A549 (cell line): ENCODE measurements around the gene TIMM44. TPM values are rescaled to one million over a fixed set of nuclear protein-coding genes. Genes with fewer than 3 reads are reported as not detected.

Source experiments
- ATAC-seq, 2 experiments: fragments of 200-7000 bp in 1 of 2; fragments of >200 bp in 1 of 2; cut with Nextera tagmentation in 1 of 2; cut with Tn5 transposase in 1 of 2; 3 replicates each; pipeline versions ENCODE4 v1.8.0 to v1.9.1; 2018 to 2020; ENCODE audit warnings: mild to moderate bottlenecking in 1 of 2, moderate library complexity in 1 of 2
- CTCF ChIA-PET: fragments of 300-600 bp; sonication (Branson Sonifier 250); formaldehyde crosslinking; extraction: SDS; loops from one replicate; lab custom pipeline; 2021; ENCODE audit warnings: antibody characterized with exemption, inconsistent platforms; lab: Yijun Ruan, JAX
- POLR2A ChIA-PET: fragments of 350-600 bp; formaldehyde crosslinking; extraction: SDS; loops from one replicate; lab custom pipeline; 2021; ENCODE audit warnings: antibody characterized with exemption, inconsistent platforms; lab: Yijun Ruan, JAX
- DNase-seq, 2 experiments: peaks; one replicate each; pipeline versions ENCODE4 v3.0.0 to v3.0.0-alpha.2; 2011 to 2016; ENCODE audit warnings: low read depth in 1 of 2, low spot score in 1 of 2
- FAIRE-seq: peaks from 2 replicates; lab custom pipeline; 2011; peaks lifted over from hg19 to GRCh38; lab: Jason Lieb, UNC
- H3K27ac ChIP-seq, 2 experiments: fragments of >200 bp; sonication (Bioruptor Twin); formaldehyde crosslinking; 3 replicates each; pipeline ENCODE4 v1.5.1; 2016 to 2017
- H3K4me1 ChIP-seq: fragments of >200 bp; sonication (Bioruptor Twin); formaldehyde crosslinking; 3 replicates; pipeline ENCODE4 v1.6.1; 2016
- H3K4me2 ChIP-seq: fragments of >200 bp; sonication (Bioruptor Twin); formaldehyde crosslinking; 3 replicates; pipeline ENCODE4 v1.6.1; 2016
- H3K4me3 ChIP-seq: fragments of >200 bp; sonication (Bioruptor Twin); formaldehyde crosslinking; 3 replicates; pipeline ENCODE4 v1.5.1; 2016
- H3K9me3 ChIP-seq: fragments of >200 bp; sonication (Bioruptor Twin); formaldehyde crosslinking; 3 replicates; pipeline ENCODE4 v1.6.1; 2016
- CBX2 ChIP-seq: fragments of 200-600 bp; sonication (generic); IDR thresholded peaks from 2 replicates; pipeline ENCODE4 v1.6.1; 2016; ENCODE audit warnings: low read depth, mild to moderate bottlenecking, borderline replicate concordance
- CBX8 ChIP-seq: fragments of 200-600 bp; sonication (generic); IDR thresholded peaks from 2 replicates; pipeline ENCODE4 v1.6.1; 2016
- CHD2 ChIP-seq: fragments of 150-350 bp; IDR thresholded peaks from 2 replicates; pipeline ENCODE4 v1.6.1; 2014; ENCODE audit warnings: low read length; ENCODE audit not compliant: partially characterized antibody
- E2F6 ChIP-seq: IDR thresholded peaks from 2 replicates; pipeline ENCODE4 v1.6.1; 2012; ENCODE audit warnings: low read depth, borderline replicate concordance
- ELK1 ChIP-seq: fragments of 150-350 bp; IDR thresholded peaks from 2 replicates; pipeline ENCODE4 v1.6.1; 2014; ENCODE audit warnings: low read depth, mild to moderate bottlenecking, low read length
- EP300 ChIP-seq, 2 experiments: fragments of >200 bp; sonication (Bioruptor Twin); formaldehyde crosslinking; IDR thresholded peaks; 2 replicates in 1 of 2; 3 replicates in 1 of 2; pipeline ENCODE4 v1.6.1; 2016 to 2017
- FOSL2 ChIP-seq, 2 experiments: fragments of 450-650 bp in 1 of 2; fragments of >200 bp in 1 of 2; sonication (Bioruptor Twin) in 1 of 2; formaldehyde crosslinking; IDR thresholded peaks; 2 replicates each; pipeline versions ENCODE4 v1.5.0 to v1.6.1; 2016 to 2020; ENCODE audit warnings: mild to moderate bottlenecking in 1 of 2, moderate library complexity in 1 of 2
- HES2 ChIP-seq: fragments of >200 bp; sonication (Bioruptor Twin); formaldehyde crosslinking; IDR thresholded peaks from 2 replicates; pipeline ENCODE4 v1.6.1; 2016
- HOXA7 ChIP-seq: fragments of 250-450 bp; sonication (Bioruptor Pico); IDR thresholded peaks from 2 replicates; pipeline ENCODE4 v1.5.0; 2020; ENCODE audit warnings: mild to moderate bottlenecking, moderate library complexity
- HOXB13 ChIP-seq: fragments of 250-450 bp; sonication (Bioruptor Pico); IDR thresholded peaks from 2 replicates; pipeline ENCODE4 v1.5.0; 2020; ENCODE audit warnings: low read depth, mild to moderate bottlenecking, moderate library complexity
- HOXB5 ChIP-seq: fragments of 250-450 bp; sonication (Bioruptor Pico); IDR thresholded peaks from 2 replicates; pipeline ENCODE4 v1.5.0; 2020; ENCODE audit warnings: mild to moderate bottlenecking, moderate library complexity
- JUN ChIP-seq, 2 experiments: fragments of >200 bp; sonication (Bioruptor Twin); formaldehyde crosslinking; IDR thresholded peaks; 2 replicates in 1 of 2; 3 replicates in 1 of 2; pipeline ENCODE4 v1.6.1; 2016 to 2017
- KDM1A ChIP-seq: fragments of 200-600 bp; sonication (generic); IDR thresholded peaks from 2 replicates; pipeline ENCODE4 v1.6.1; 2016; ENCODE audit warnings: low read depth, mild to moderate bottlenecking
- MAX ChIP-seq: IDR thresholded peaks from 2 replicates; pipeline ENCODE4 v1.6.1; 2012
- MAZ ChIP-seq: fragments of 150-350 bp; IDR thresholded peaks from 2 replicates; pipeline ENCODE4 v1.6.1; 2014; ENCODE audit warnings: antibody characterized with exemption, low read depth, low read length, borderline replicate concordance
- MYC ChIP-seq: IDR thresholded peaks from 2 replicates; pipeline ENCODE4 v1.6.1; 2012; ENCODE audit warnings: mild to moderate bottlenecking, inconsistent platforms, low read length, improper control_type of control experiment, borderline replicate concordance
- NPAS2 ChIP-seq: fragments of 250-450 bp; sonication (Bioruptor Pico); IDR thresholded peaks from 2 replicates; pipeline ENCODE4 v1.8.0; 2022; ENCODE audit warnings: mild to moderate bottlenecking, moderate library complexity, borderline replicate concordance
- PHF8 ChIP-seq: fragments of 200-600 bp; sonication (generic); IDR thresholded peaks from 2 replicates; pipeline ENCODE4 v1.6.1; 2016; ENCODE audit warnings: low read depth, mild to moderate bottlenecking, antibody characterized with exemption, moderate library complexity, borderline replicate concordance
- POLR2A ChIP-seq: IDR thresholded peaks from 2 replicates; pipeline ENCODE4 v1.6.1; 2012; ENCODE audit warnings: mild to moderate bottlenecking, low read length
- RCOR1 ChIP-seq: fragments of 150-350 bp; IDR thresholded peaks from 2 replicates; pipeline ENCODE4 v1.6.1; 2014; ENCODE audit warnings: antibody characterized with exemption, low read length, low read depth
- RFX5 ChIP-seq: fragments of 450-650 bp; IDR thresholded peaks from 2 replicates; pipeline ENCODE4 v1.7.1; 2014; ENCODE audit warnings: antibody characterized with exemption, mild to moderate bottlenecking, moderate library complexity
- RNF2 ChIP-seq: fragments of 200-600 bp; sonication (generic); IDR thresholded peaks from 2 replicates; pipeline ENCODE4 v1.6.1; 2016; ENCODE audit warnings: low read depth, mild to moderate bottlenecking, antibody characterized with exemption, moderate library complexity, borderline replicate concordance
- SREBF2 ChIP-seq: fragments of 450-650 bp; IDR thresholded peaks from 2 replicates; pipeline ENCODE4 v1.6.1; 2014; ENCODE audit warnings: mild to moderate bottlenecking, moderate library complexity
- TFCP2L1 ChIP-seq: fragments of 250-450 bp; sonication (Bioruptor Pico); IDR thresholded peaks from 2 replicates; pipeline ENCODE4 v1.5.0; 2021; ENCODE audit warnings: mild to moderate bottlenecking
- TP53 ChIP-seq: fragments of 250-450 bp; sonication (Bioruptor Pico); IDR thresholded peaks from 2 replicates; pipeline ENCODE4 v1.5.0; 2021; ENCODE audit warnings: mild to moderate bottlenecking, moderate library complexity
- ZNF302 ChIP-seq: fragments of 250-450 bp; sonication (Bioruptor Pico); IDR thresholded peaks from 2 replicates; pipeline ENCODE4 v1.9.0; 2021; ENCODE audit warnings: inconsistent platforms, mild to moderate bottlenecking, moderate library complexity
- WGBS: methylation state at CpG from one replicate; pipeline ENCODE4 v1.1.6; 2017; ENCODE audit errors: missing lambda C conversion rate; 5-methylcytosine and 5-hydroxymethylcytosine counted together
- polyA plus RNA-seq, 4 experiments: library from polyadenylated mRNA; depleted of rRNA in 3 of 4; stranded (reverse); fragments of >200 nt; fragmentation: RNase III in 1 of 4; extraction: RNeasy Plus Mini Kit Qiagen cat#74134 plus additional on column Dnase treatment in 1 of 4; gene quantifications; 2 replicates in 3 of 4; 3 replicates in 1 of 4; pipeline ENCODE4 v1.2.3, GENCODE V29; 2011 to 2017

Gene TIMM44
- polyA plus RNA-seq, 2 of the 4 experiments (the other 2 are of a cell fraction): 29.7 to 53.2 TPM

- TF ChIP-seq CBX8 (no peak), NPAS2 (CRISPR knock-in tag) (no peak), POLR2A (no peak)
- TF ChIP-seq, all 56 proteins: peak for 0
These were observed 54.6 kb downstream of the TIMM44 start (continued) for GRCh38 chr19:7888826-7889217.

GRCh38 chr19:7888145-7888825 lies 55.2 kb downstream of the TIMM44 start, which contains the start of gene LRRC8E:
Gene LRRC8E, plus strand, starts transcription at chr19:7888510. Its CDS starts 7,094 bp downstream, at chr19:7895604.
- DNase-seq (peak; percentile 50 to 62), ATAC-seq (peak; percentile 96 to 98), FAIRE-seq (no peak)
- WGBS: 16% methylated on average over 10 of the region's 53 CpGs
- TF ChIP-seq HOXA7 (CRISPR knock-in tag): no peak
- no peak for TF ChIP-seq MYC
- peak; percentile 83 for TF ChIP-seq PHF8
- peak; percentile 67 for TF ChIP-seq POLR2A
- TF ChIP-seq ELK1: no peak
- TF ChIP-seq MAX: no peak
- no peak for TF ChIP-seq FOSL2 (IDR thresholded peaks at IDR 0.05)
- TF ChIP-seq FOSL2 (CRISPR knock-in tag; IDR thresholded peaks at IDR 0.05): peak; percentile 43; the same call in 1 of the 2 replicates
- TF ChIP-seq JUN (IDR thresholded peaks at IDR 0.05): peak in 1 of 2 experiments; percentile 48; a peak in 1 of 5 replicates
- ChIA-PET POLR2A (interaction anchor here (0.9 to 1.9 kb wide), 3 partner anchors 13 to 19 kb away, joined by 3 to 9 read pairs (median 7); partner anchors contain the start of gene MAP2K7), CTCF (interaction anchor here (1.4 to 2.3 kb wide), 4 partner anchors 13 to 36 kb away, joined by 3 to 9 read pairs (median 4); partner anchors contain the start of gene MAP2K7)
- no peaks in the 10 kb centered on the region for H3K4me1 ChIP-seq
- H3K9me3 ChIP-seq: no peaks in the 10 kb centered on the region
- peak within 1 kb of the TSS; percentile 83 to 93 for H3K27ac ChIP-seq
- H3K4me3 ChIP-seq: peak within 1 kb of the TSS; percentile 71
- peak within 1 kb of the TSS; percentile 94 for H3K4me2 ChIP-seq

- ATAC-seq (no peak; a peak in 1 of 6 replicates), DNase-seq (no peak), FAIRE-seq (no peak)
- Histone ChIP-seq H3K9me3 (no peaks in the 10 kb centered on the region), H3K4me1 (no peaks in the 10 kb centered on the region), H3K4me2 (peak overlapping the region; percentile 94), H3K4me3 (peak overlapping the region; percentile 71), H3K27ac (peak overlapping the region in 1 of 2 experiments; percentile 93; a peak in 4 of 6 replicates)
- whole genome bisulfite sequencing: 87% methylated on average over 11 of the region's 16 CpGs
- ChIA-PET POLR2A (interaction anchor here (0.9 to 1.9 kb wide), 3 partner anchors 13 to 18 kb away, joined by 3 to 9 read pairs (median 7); partner anchors contain the start of gene MAP2K7), CTCF (interaction anchor here (1.6 to 3.1 kb wide), 4 partner anchors 12 to 19 kb away, joined by 3 to 12 read pairs (median 7); partner anchors contain the start of gene MAP2K7)
- TF ChIP-seq RCOR1 (no peak), TFCP2L1 (no peak), RFX5 (no peak), CBX8 (no peak), KDM1A (no peak), HOXB13 (CRISPR knock-in tag) (no peak), HES2 (no peak), SREBF2 (no peak)
These were observed 55.9 kb downstream of the TIMM44 start for GRCh38 chr19:7887408-7888144.

GRCh38 chr19:7885818-7886217 lies 57.6 kb downstream of the TIMM44 start:
- ATAC-seq (no peak), DNase-seq (no peak), FAIRE-seq (no peak)
- no peak overlapping the region for H3K27ac ChIP-seq
- ChIA-PET POLR2A (interaction anchor here (1.5 kb wide), 1 partner anchor 18 kb away, joined by 4 read pairs; the partner anchor contains the start of gene MAP2K7), CTCF (interaction anchor here (1.0 to 3.1 kb wide), 3 partner anchors 14 to 23 kb away, joined by 3 to 12 read pairs (median 4); no protein-coding TSS in a partner anchor)
- H3K4me2 ChIP-seq: no peak overlapping the region
- 77% methylated on average over 8 of the region's 8 CpGs for WGBS
- H3K4me1 ChIP-seq: no peaks in the 10 kb centered on the region
- H3K9me3 ChIP-seq: no peaks in the 10 kb centered on the region
- no peak overlapping the region for H3K4me3 ChIP-seq
- TF ChIP-seq E2F6 (no peak), MAZ (no peak), POLR2A (no peak), ZNF302 (CRISPR knock-in tag) (no peak), RCOR1 (no peak), RNF2 (no peak), TFCP2L1 (no peak), FOSL2 (IDR thresholded peaks at IDR 0.05) (no peak), FOSL2 (CRISPR knock-in tag; IDR thresholded peaks at IDR 0.05) (no peak), TP53 (CRISPR knock-in tag) (no peak), EP300 (IDR thresholded peaks at IDR 0.05) (no peak), HOXB5 (CRISPR knock-in tag) (no peak), CBX2 (no peak), CHD2 (no peak)
